Mesendoderm (in vitro differentiated cells): Measurements from ENCODE around the gene GPR143.

Source experiments
- DNase-seq: peaks from one replicate; pipeline ENCODE4 v3.0.0; 2013
- H2AK5ac ChIP-seq: 2 replicates; pipeline ENCODE4 v1.6.1; 2013; ENCODE audit warnings: low read length, inconsistent platforms
- H2BK120ac ChIP-seq: 2 replicates; pipeline ENCODE4 v1.6.1; 2013; ENCODE audit warnings: low read depth, mild to moderate bottlenecking, low read length, moderate library complexity, mixed read lengths
- H2BK15ac ChIP-seq: replicated peaks from 2 replicates; pipeline ENCODE4 v1.6.1; 2013; ENCODE audit warnings: low read depth, mild to moderate bottlenecking, moderate library complexity
- H2BK5ac ChIP-seq: 2 replicates; pipeline ENCODE4 v1.6.1; 2013; ENCODE audit warnings: low read length, inconsistent platforms
- H3K18ac ChIP-seq: 2 replicates; pipeline ENCODE4 v1.6.1; 2013; ENCODE audit warnings: mild to moderate bottlenecking, low read length, mixed read lengths
- H3K23ac ChIP-seq: one replicate; pipeline ENCODE4 v1.6.1; 2013; ENCODE audit warnings: low read length
- H3K27ac ChIP-seq: 2 replicates; pipeline ENCODE4 v1.5.1; 2013; ENCODE audit warnings: low read depth, mild to moderate bottlenecking, inconsistent platforms, low read length, moderate library complexity
- H3K27me3 ChIP-seq: 2 replicates; pipeline ENCODE4 v1.6.1; 2013; ENCODE audit warnings: low read length, control low read depth, mild to moderate bottlenecking, inconsistent platforms; ENCODE audit not compliant: insufficient read depth, poor library complexity
- H3K36me3 ChIP-seq: 2 replicates; pipeline ENCODE4 v1.6.1; 2013; ENCODE audit warnings: low read length, inconsistent platforms; ENCODE audit not compliant: control insufficient read depth, insufficient read depth
- H3K4ac ChIP-seq: one replicate; pipeline ENCODE4 v1.6.1; 2013; ENCODE audit warnings: low read depth, mild to moderate bottlenecking, low read length, moderate library complexity
- H3K4me1 ChIP-seq: 2 replicates; pipeline ENCODE4 v1.6.1; 2013; ENCODE audit warnings: low read depth, low read length, inconsistent platforms; ENCODE audit not compliant: control insufficient read depth
- H3K4me2 ChIP-seq: 2 replicates; pipeline ENCODE4 v1.6.1; 2013; ENCODE audit warnings: low read length
- H3K4me3 ChIP-seq: 2 replicates; pipeline ENCODE4 v1.5.1; 2013; ENCODE audit warnings: mild to moderate bottlenecking, low read length
- H3K56ac ChIP-seq: one replicate; pipeline ENCODE4 v1.6.1; 2013; ENCODE audit warnings: low read length
- H3K79me1 ChIP-seq: 2 replicates; pipeline ENCODE4 v1.6.1; 2013; ENCODE audit warnings: low read length, inconsistent platforms
- H3K79me2 ChIP-seq: 2 replicates; pipeline ENCODE4 v1.6.1; 2013; ENCODE audit warnings: mild to moderate bottlenecking, low read length; ENCODE audit not compliant: control insufficient read depth, insufficient read depth
- H3K9ac ChIP-seq: 2 replicates; pipeline ENCODE4 v1.6.1; 2013; ENCODE audit warnings: low read length, inconsistent platforms
- H4K5ac ChIP-seq: one replicate; pipeline ENCODE4 v1.6.1; 2013; ENCODE audit warnings: low read length
- H4K8ac ChIP-seq: one replicate; pipeline ENCODE4 v1.6.1; 2013; ENCODE audit warnings: low read depth, mild to moderate bottlenecking, control low read depth, low read length, moderate library complexity
- WGBS: extraction: QIAGEN DNeasy Blood & Tissue Kit; methylation state at CpG from one replicate; pipeline ENCODE4 v1.1.7; 2013; ENCODE audit warnings: low lambda C conversion rate, missing lambda C conversion rate; ENCODE audit not compliant: insufficient coverage; ENCODE audit errors: extremely low coverage; 5-methylcytosine and 5-hydroxymethylcytosine counted together

GPR143 gene

DNA sequence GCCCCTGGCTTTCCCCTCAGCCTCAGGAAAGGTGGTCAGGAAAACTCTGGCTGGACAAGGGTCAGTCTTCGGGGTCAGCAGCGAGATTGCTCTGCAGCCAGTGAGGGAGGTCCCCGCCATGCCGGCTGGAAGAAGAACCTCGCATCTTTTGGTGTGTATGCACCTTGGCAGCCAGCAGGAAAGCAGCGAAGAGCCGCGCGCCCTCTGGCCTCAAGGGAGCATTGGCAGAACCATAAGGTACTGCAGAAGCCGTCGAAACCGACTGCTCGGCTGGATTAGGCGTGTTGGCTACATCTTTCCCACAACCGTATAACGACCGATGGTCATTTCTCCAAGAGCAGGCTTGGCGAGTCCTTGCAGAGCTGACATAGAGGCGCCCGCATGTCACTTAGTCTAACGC is 48.3 kb downstream of the GPR143 start:
- Histone ChIP-seq H2AK5ac (no peak overlapping the region), H3K79me2 (no peaks in the 10 kb centered on the region), H3K27ac (no peak overlapping the region), H3K27me3 (no peaks in the 10 kb centered on the region), H3K4ac (no peak overlapping the region), H3K4me2 (no peak overlapping the region), H3K4me3 (no peak overlapping the region), H3K23ac (no peak overlapping the region), H3K79me1 (no peaks in the 10 kb centered on the region), H4K8ac (no peak overlapping the region), H2BK120ac (no peak overlapping the region), H3K36me3 (peaks cover 1% of the 10 kb centered on the region), H4K5ac (no peak overlapping the region), H3K18ac (no peak overlapping the region), H2BK15ac (no peak overlapping the region), H3K56ac (no peak overlapping the region), H3K9ac (no peak overlapping the region), H2BK5ac (no peak overlapping the region), H3K4me1 (no peaks in the 10 kb centered on the region)
- DNase-seq: no peak
- no CpG with 5 or more reads among the region's 21 CpGs for WGBS

DNA sequence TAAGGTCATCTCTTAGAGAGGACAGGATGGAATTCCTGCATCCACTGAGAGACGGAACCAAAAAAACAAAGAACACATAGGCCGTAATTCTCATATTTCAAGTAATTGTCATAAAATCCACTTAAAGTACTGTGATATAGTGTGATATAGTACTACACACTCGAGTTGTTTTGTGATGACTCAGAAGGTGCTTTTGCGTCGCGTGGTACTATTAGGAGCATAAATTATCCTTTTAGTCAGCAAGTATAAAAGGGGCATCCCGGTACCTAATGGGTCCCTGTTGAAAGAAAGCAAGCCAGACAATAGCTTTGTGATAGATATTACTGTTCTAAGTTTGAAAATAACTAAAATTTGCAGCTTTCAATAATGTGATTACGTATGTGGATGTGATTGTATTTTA is 55.3 kb downstream of the GPR143 start:
- no CpG with 5 or more reads among the region's 8 CpGs for WGBS
- no peaks in the 10 kb centered on the region for H3K27me3 ChIP-seq
- no peak for DNase-seq
- no peaks in the 10 kb centered on the region for H3K79me2 ChIP-seq
- H4K5ac ChIP-seq: no peak overlapping the region
- H3K27ac ChIP-seq: no peak overlapping the region
- H2BK120ac ChIP-seq: no peak overlapping the region
- H2BK5ac ChIP-seq: no peak overlapping the region
- no peak overlapping the region for H3K18ac ChIP-seq
- H3K9ac ChIP-seq: no peak overlapping the region
- H3K4me1 ChIP-seq: no peaks in the 10 kb centered on the region
- no peak overlapping the region for H3K4ac ChIP-seq
- no peak overlapping the region for H3K4me3 ChIP-seq
- no peak overlapping the region for H2AK5ac ChIP-seq
- peaks cover 2% of the 10 kb centered on the region for H3K36me3 ChIP-seq
- H3K4me2 ChIP-seq: no peak overlapping the region
- no peak overlapping the region for H3K23ac ChIP-seq
- no peak overlapping the region for H3K56ac ChIP-seq
- H4K8ac ChIP-seq: no peak overlapping the region
- H3K79me1 ChIP-seq: no peaks in the 10 kb centered on the region
- no peak overlapping the region for H2BK15ac ChIP-seq

DNA sequence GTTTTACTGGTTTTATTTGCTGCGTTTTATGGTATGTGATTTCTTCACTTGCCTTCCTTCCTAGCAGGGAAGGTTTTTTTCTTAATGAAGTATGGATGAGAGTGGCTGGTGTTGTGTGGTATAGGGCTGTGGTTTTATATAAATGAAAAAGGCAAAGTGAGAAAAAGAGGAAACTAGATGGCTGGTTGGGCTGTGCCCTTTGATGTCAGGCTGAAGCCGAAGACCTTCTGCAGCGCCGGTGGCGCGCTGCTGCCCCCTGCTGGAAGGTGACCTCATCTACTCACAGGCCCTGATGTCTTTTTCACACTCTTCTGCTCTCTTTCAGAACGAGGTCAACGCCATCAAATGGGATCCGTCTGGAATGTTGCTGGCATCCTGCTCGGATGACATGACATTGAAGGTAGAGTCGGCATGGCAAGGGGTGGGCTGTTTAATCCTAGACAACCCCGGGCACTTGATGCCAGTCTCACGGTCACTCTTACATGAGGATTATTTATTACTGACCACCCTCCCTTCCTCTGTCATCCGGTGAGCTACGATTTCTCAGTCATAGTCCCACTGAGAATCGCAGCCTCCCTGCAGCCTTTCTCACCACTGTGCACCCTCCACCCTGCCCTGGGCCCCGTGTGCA is 56.6 kb downstream of the GPR143 start:
- Histone ChIP-seq H3K56ac (no peak overlapping the region), H3K9ac (no peak overlapping the region), H3K36me3 (peaks cover 2% of the 10 kb centered on the region), H3K18ac (no peak overlapping the region), H2BK5ac (no peak overlapping the region), H2BK120ac (no peak overlapping the region), H4K8ac (no peak overlapping the region), H2AK5ac (no peak overlapping the region), H3K4me2 (no peak overlapping the region), H2BK15ac (no peak overlapping the region), H3K4ac (no peak overlapping the region), H3K23ac (no peak overlapping the region), H3K27me3 (no peaks in the 10 kb centered on the region), H4K5ac (no peak overlapping the region), H3K4me3 (no peak overlapping the region), H3K79me2 (no peaks in the 10 kb centered on the region), H3K27ac (no peak overlapping the region), H3K79me1 (no peaks in the 10 kb centered on the region), H3K4me1 (no peaks in the 10 kb centered on the region)
- no CpG with 5 or more reads among the region's 17 CpGs for WGBS
- DNase-seq: peak; percentile 62

DNA sequence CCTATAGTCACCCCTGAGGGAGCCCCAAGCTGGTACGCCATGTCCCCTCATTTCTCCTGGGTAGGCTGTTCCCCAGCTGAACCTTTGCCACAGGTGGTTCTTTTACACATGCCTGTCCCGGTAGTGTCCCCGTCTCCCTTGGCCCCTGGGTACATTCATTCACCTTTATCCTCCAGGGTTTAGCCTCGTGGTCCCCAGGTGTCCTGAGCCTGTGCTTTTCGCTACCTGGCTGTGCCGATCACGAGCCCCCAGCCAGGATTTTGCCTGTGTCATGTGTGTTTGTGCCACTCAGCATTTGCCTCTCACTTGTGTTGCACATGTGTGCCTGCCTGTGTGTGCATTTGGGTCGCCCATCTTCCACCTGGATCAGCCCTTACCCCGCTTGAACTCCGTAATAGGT is 57.6 kb downstream of the GPR143 start:
- H2BK15ac ChIP-seq: no peak overlapping the region
- no peak overlapping the region for H3K9ac ChIP-seq
- H3K56ac ChIP-seq: no peak overlapping the region
- no peaks in the 10 kb centered on the region for H3K79me1 ChIP-seq
- no peak overlapping the region for H3K18ac ChIP-seq
- H2BK120ac ChIP-seq: no peak overlapping the region
- no peak overlapping the region for H3K27ac ChIP-seq
- no peak overlapping the region for H2AK5ac ChIP-seq
- H3K27me3 ChIP-seq: no peaks in the 10 kb centered on the region
- DNase-seq: no peak
- H3K4me2 ChIP-seq: no peak overlapping the region
- H3K4me3 ChIP-seq: no peak overlapping the region
- no peak overlapping the region for H3K23ac ChIP-seq
- H3K36me3 ChIP-seq: peaks cover 2% of the 10 kb centered on the region
- H4K5ac ChIP-seq: no peak overlapping the region
- H2BK5ac ChIP-seq: no peak overlapping the region
- no CpG with 5 or more reads among the region's 10 CpGs for WGBS
- H3K4ac ChIP-seq: no peak overlapping the region
- no peaks in the 10 kb centered on the region for H3K79me2 ChIP-seq
- H3K4me1 ChIP-seq: no peaks in the 10 kb centered on the region
- H4K8ac ChIP-seq: no peak overlapping the region

DNA sequence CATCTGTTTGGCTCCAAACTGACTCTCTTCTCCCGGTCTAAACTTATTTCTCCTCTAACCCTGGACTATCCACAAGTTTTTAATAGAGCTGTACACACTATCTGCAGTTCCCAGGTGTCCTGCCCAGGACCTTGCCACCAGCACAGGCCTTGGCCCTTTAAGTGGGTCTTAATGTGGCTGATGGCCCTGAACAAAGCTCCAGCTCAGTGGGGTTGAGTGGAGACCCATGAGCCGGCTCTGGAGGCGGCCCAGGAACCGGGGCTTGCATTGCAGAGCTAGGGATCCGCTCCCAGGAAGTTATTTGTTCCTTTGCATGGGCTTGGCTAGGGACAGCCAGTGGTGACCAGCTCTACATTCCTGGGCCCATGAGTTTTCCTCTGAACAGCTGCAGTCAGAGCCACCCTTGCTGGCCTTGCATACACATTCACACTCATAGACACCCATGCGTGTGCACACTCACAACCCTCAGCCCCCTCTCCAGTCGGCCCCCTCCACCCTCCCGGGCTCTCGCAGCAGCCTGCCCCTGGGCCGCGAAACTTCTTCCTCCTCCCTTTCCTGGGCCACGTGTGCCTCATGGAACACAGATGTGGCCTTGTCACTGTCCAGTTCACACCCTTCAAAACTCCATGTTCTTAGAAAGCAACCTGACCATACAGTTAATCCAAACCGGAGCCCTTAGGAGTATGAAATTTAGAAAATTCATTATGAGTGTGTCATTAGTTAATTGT is 58.2 kb downstream of the GPR143 start:
- Histone ChIP-seq H3K27me3 (no peaks in the 10 kb centered on the region), H4K8ac (no peak overlapping the region), H2AK5ac (no peak overlapping the region), H3K4me3 (no peak overlapping the region), H3K56ac (no peak overlapping the region), H4K5ac (no peak overlapping the region), H3K79me2 (no peaks in the 10 kb centered on the region), H2BK5ac (no peak overlapping the region), H2BK120ac (no peak overlapping the region), H2BK15ac (no peak overlapping the region), H3K4me2 (no peak overlapping the region), H3K36me3 (peaks cover 2% of the 10 kb centered on the region), H3K4ac (no peak overlapping the region), H3K4me1 (no peaks in the 10 kb centered on the region), H3K18ac (no peak overlapping the region), H3K79me1 (no peaks in the 10 kb centered on the region), H3K9ac (no peak overlapping the region), H3K23ac (no peak overlapping the region), H3K27ac (no peak overlapping the region)
- whole genome bisulfite sequencing: no CpG with 5 or more reads among the region's 13 CpGs
- no peak for DNase-seq

DNA sequence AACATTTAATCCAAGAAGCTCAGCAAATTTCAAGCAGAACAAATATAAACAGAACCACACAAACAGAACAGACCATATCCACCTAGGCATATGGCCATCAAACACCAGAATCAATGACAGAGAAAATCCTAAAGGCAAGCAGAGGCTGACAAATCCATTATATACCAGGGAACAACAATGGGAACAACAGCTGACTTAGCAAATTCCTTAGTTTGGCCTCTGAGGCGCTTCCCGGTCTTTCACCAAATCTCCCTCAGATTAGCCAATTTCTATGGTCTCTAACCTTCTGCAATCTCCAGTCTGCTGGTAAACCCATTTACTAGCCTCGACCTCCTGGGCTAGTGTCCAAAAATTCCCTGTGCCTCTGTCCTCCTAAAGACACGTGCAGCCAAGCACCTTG is 59.2 kb downstream of the GPR143 start:
- Histone ChIP-seq H2BK120ac (no peak overlapping the region), H4K5ac (no peak overlapping the region), H3K4ac (no peak overlapping the region), H3K27ac (no peak overlapping the region), H3K18ac (no peak overlapping the region), H3K9ac (no peak overlapping the region), H2AK5ac (no peak overlapping the region), H3K4me1 (no peaks in the 10 kb centered on the region), H2BK5ac (no peak overlapping the region), H3K27me3 (no peaks in the 10 kb centered on the region), H3K79me2 (no peaks in the 10 kb centered on the region), H3K79me1 (no peaks in the 10 kb centered on the region), H3K56ac (no peak overlapping the region), H3K23ac (no peak overlapping the region), H3K4me3 (no peak overlapping the region), H4K8ac (no peak overlapping the region), H3K36me3 (no peaks in the 10 kb centered on the region), H2BK15ac (no peak overlapping the region), H3K4me2 (no peak overlapping the region)
- WGBS: no CpG with 5 or more reads among the region's 4 CpGs
- DNase-seq: no peak
